WTC11 (cell line): ENCODE results near the gene PHLPP1.

Experiments
- CREM ChIP-seq: sonication (generic); formaldehyde crosslinking; IDR thresholded peaks from 2 replicates; pipeline ENCODE4 v1.8.1; 2022; ENCODE audit warnings: mild to moderate bottlenecking, missing genetic modification reagents, moderate library complexity
- CTCF ChIP-seq: fragments of 200-600 bp; IDR thresholded peaks from 2 replicates; pipeline ENCODE4 v1.8.0; 2022; ENCODE audit warnings: antibody characterized with exemption
- JUN ChIP-seq: sonication (generic); formaldehyde crosslinking; IDR thresholded peaks from 2 replicates; pipeline ENCODE4 v1.8.0; 2023; ENCODE audit warnings: mild to moderate bottlenecking, missing genetic modification reagents
- KAT7 ChIP-seq: sonication (generic); formaldehyde crosslinking; IDR thresholded peaks from 2 replicates; pipeline ENCODE4 v1.8.1; 2023; ENCODE audit warnings: missing genetic modification reagents, mild to moderate bottlenecking, borderline replicate concordance
- MXD4 ChIP-seq: fragments of 250-450 bp; sonication (Bioruptor Pico); IDR thresholded peaks from 2 replicates; pipeline ENCODE4 v1.8.0; 2021; ENCODE audit warnings: mild to moderate bottlenecking, moderate library complexity, borderline replicate concordance

- no peak for TF ChIP-seq MXD4
- TF ChIP-seq JUN (CRISPR knock-in tag): no peak
- TF ChIP-seq KAT7 (CRISPR knock-in tag): no peak
- TF ChIP-seq CREM (CRISPR knock-in tag): no peak
- TF ChIP-seq CTCF: no peak
These were observed 124.8 kb downstream of the PHLPP1 start for GRCh38 chr18:62839874-62840713.
